Muscle layer of duodenum (tissue), 2 donors: ENCODE results near the gene SPATA2L.
A peak's percentile ranks its signal among the peaks of the same experiment; 100 is the strongest.
"Not testable (repeated sequence)": the region's sequence is repeated elsewhere in the genome, so short reads cannot be mapped to it uniquely, and the experiment has no call there.

ENCODE experiments used
- H3K27ac ChIP-seq: one replicate; pipeline ENCODE4 v1.7.0; 2013; ENCODE audit warnings: mild to moderate bottlenecking, low read length
- H3K27me3 ChIP-seq: one replicate; pipeline ENCODE4 v1.7.0; 2013; ENCODE audit warnings: low read depth, mild to moderate bottlenecking, control low read depth, low read length
- H3K36me3 ChIP-seq, 2 donors: one replicate each; pipeline ENCODE4 v1.7.0; 2013; ENCODE audit warnings: low read length in 2 of 2, control low read depth in 1 of 2, mild to moderate bottlenecking in 1 of 2; ENCODE audit not compliant: insufficient read depth in 2 of 2, control insufficient read depth in 1 of 2
- H3K4me1 ChIP-seq, 2 donors: one replicate each; pipeline ENCODE4 v1.7.0; 2013; ENCODE audit warnings: low read length in 2 of 2, mild to moderate bottlenecking in 2 of 2, control low read depth in 1 of 2, moderate library complexity in 1 of 2; ENCODE audit not compliant: insufficient read depth in 2 of 2, control insufficient read depth in 1 of 2
- H3K4me3 ChIP-seq, 2 donors: one replicate each; pipeline ENCODE4 v1.7.0; 2013; ENCODE audit warnings: low read length in 2 of 2, low read depth in 1 of 2, mild to moderate bottlenecking in 1 of 2
- H3K9me3 ChIP-seq, 2 donors: one replicate each; pipeline ENCODE4 v1.7.0; 2013; ENCODE audit warnings: low read length in 2 of 2, control low read depth in 1 of 2, mild to moderate bottlenecking in 1 of 2; ENCODE audit not compliant: control insufficient read depth in 1 of 2
- donor health status: healthy.

The SPATA2L gene

GRCh38 chr16:89693931-89694783 lies 7.3 kb downstream of the SPATA2L start:
- Histone ChIP-seq H3K36me3 (peaks cover 18 to 57% of the 10 kb centered on the region in 2 donors), H3K4me1 (no peaks in the 10 kb centered on the region), H3K27ac (no peak overlapping the region)

GRCh38 chr16:89693289-89693731 lies 8.2 kb downstream of the SPATA2L start:
- no peak overlapping the region for H3K4me3 ChIP-seq
- H3K27ac ChIP-seq, result no peak overlapping the region
- H3K9me3 ChIP-seq, result no peaks in the 10 kb centered on the region
- H3K4me1 ChIP-seq, result no peaks in the 10 kb centered on the region
- H3K36me3 ChIP-seq, result peaks cover 22 to 57% of the 10 kb centered on the region in 2 donors
- no peaks in the 10 kb centered on the region for H3K27me3 ChIP-seq

More at GRCh38 chr16:89693931-89694783, 7.3 kb downstream of the SPATA2L start:
- Histone ChIP-seq H3K4me3 (no peak overlapping the region), H3K27me3 (no peaks in the 10 kb centered on the region), H3K9me3 (no peaks in the 10 kb centered on the region)

DNA sequence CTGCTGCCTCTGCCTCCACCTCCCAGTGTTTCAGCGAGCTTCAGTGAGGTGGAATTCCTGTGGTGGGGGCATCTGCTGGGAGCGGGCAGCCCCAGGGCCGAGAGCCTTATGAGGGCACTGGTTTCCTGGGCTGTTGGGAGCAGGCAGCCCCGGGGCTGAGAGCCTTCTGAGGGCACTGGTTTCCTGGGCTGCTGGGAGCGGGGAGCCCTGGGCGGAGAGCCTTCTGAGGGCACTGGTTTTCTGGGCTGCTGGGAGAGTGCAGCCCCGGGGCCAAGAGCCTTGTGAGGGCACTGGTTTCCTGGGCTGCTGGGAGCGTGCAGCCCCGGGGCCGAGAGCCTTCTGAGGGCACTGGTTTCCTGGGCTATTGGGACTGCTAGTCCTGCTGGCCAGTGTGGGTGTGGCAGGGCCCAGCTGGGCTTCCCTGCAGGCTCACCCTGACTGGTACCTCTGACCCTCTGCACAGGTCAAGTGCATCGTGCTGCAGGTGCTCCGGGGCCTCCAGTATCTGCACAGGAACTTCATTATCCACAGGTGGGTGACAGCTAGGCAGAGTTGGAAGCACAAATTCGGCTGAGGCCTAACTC lies 9.4 kb downstream of the SPATA2L start:
- peaks cover 0 to 9% of the 10 kb centered on the region in 2 donors for H3K4me1 ChIP-seq
- no peak overlapping the region for H3K27ac ChIP-seq
- no peaks in the 10 kb centered on the region for H3K27me3 ChIP-seq
- H3K9me3 ChIP-seq, result no peaks in the 10 kb centered on the region
- H3K4me3 ChIP-seq, result no peak overlapping the region
- peaks cover 22 to 47% of the 10 kb centered on the region in 2 donors for H3K36me3 ChIP-seq

GRCh38 chr16:89691231-89691985 lies 10.1 kb downstream of the SPATA2L start:
- Histone ChIP-seq H3K4me3 (no peak overlapping the region), H3K36me3 (peaks cover 22 to 47% of the 10 kb centered on the region in 2 donors), H3K4me1 (peaks cover 0 to 9% of the 10 kb centered on the region in 2 donors), H3K27ac (no peak overlapping the region), H3K27me3 (no peaks in the 10 kb centered on the region), H3K9me3 (no peaks in the 10 kb centered on the region)

- Histone ChIP-seq H3K4me3 (no peak overlapping the region), H3K27me3 (no peaks in the 10 kb centered on the region), H3K9me3 (no peaks in the 10 kb centered on the region), H3K4me1 (peaks cover 0 to 9% of the 10 kb centered on the region in 2 donors), H3K27ac (no peak overlapping the region), H3K36me3 (peaks cover 22 to 46% of the 10 kb centered on the region in 2 donors)
Measured at GRCh38 chr16:89690392-89690901, 11.1 kb downstream of the SPATA2L start.

- not testable (repeated sequence) for H3K27me3 ChIP-seq, H3K27ac ChIP-seq, H3K9me3 ChIP-seq, H3K4me3 ChIP-seq, H3K4me1 ChIP-seq
- H3K36me3 ChIP-seq, result peaks cover 22 to 39% of the 10 kb centered on the region in 2 donors
Measured at GRCh38 chr16:89689621-89690020, 11.9 kb downstream of the SPATA2L start.

GRCh38 chr16:89689142-89689541 lies 12.4 kb downstream of the SPATA2L start:
- Histone ChIP-seq H3K27me3 (no peaks in the 10 kb centered on the region), H3K4me3 (no peak overlapping the region), H3K4me1 (peaks cover 0 to 9% of the 10 kb centered on the region in 2 donors), H3K36me3 (peaks cover 22 to 35% of the 10 kb centered on the region in 2 donors), H3K27ac (no peak overlapping the region), H3K9me3 (no peaks in the 10 kb centered on the region)

DNA sequence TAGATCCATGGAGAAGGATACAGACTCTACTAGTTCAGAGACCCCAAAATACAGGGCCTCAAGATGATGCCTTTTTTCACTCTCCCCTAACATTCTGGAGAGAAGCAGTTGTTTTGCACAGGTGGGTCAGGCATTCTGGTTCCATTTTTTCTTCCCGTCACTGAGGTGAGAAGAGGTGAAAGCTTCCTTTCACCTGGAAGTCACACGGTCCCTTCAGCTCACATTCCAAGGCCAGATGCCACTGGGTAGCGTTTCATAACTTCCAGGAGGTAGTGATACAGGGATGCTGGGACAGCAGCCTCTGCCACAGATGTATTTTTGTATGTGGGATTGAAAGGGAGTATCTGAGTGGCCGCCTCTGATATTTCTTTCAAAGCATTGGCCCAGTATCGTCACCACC lies 13.1 kb downstream of the SPATA2L start:
- H3K36me3 ChIP-seq, result peaks cover 19 to 28% of the 10 kb centered on the region in 2 donors
- no peak overlapping the region for H3K4me3 ChIP-seq
- peaks cover 0 to 9% of the 10 kb centered on the region in 2 donors for H3K4me1 ChIP-seq
- no peaks in the 10 kb centered on the region for H3K27me3 ChIP-seq
- H3K27ac ChIP-seq, result no peak overlapping the region
- no peaks in the 10 kb centered on the region for H3K9me3 ChIP-seq

- Histone ChIP-seq H3K27me3 (no peaks in the 10 kb centered on the region), H3K4me1 (peaks cover 0 to 9% of the 10 kb centered on the region in 2 donors), H3K36me3 (peaks cover 15 to 19% of the 10 kb centered on the region in 2 donors), H3K27ac (peak overlapping the region; percentile 39), H3K9me3 (no peaks in the 10 kb centered on the region), H3K4me3 (peak overlapping the region; percentile 73 to 84)
Measured at GRCh38 chr16:89687092-89687940, 14.2 kb downstream of the SPATA2L start.

GRCh38 chr16:89686520-89687091 lies 14.9 kb downstream of the SPATA2L start, which contains the start of gene CDK10:
Gene CDK10, plus strand, starts transcription at chr16:89686689. Its CDS starts 22 bp downstream, at chr16:89686711.
- H3K4me1 ChIP-seq, result peaks cover 0 to 9% of the 10 kb centered on the region in 2 donors
- no peaks in the 10 kb centered on the region for H3K27me3 ChIP-seq
- H3K36me3 ChIP-seq, result peaks cover 12 to 14% of the 10 kb centered on the region in 2 donors
- peak within 1 kb of the TSS; percentile 39 for H3K27ac ChIP-seq
- H3K4me3 ChIP-seq, result peak within 1 kb of the TSS; percentile 73 to 84
- no peaks in the 10 kb centered on the region for H3K9me3 ChIP-seq
